ENCODE measurements around the gene SIX4. TPM values are rescaled to one million over a fixed set of nuclear protein-coding genes. Genes with fewer than 3 reads are reported as not detected.

Gene SIX4
- total and polyA plus RNA-seq, 9 of the 15 experiments (the other 6 are each of a cell fraction or from before 2014, with no cell fraction given): 0.77 to 8.6 (median 5.6) TPM

DNA sequence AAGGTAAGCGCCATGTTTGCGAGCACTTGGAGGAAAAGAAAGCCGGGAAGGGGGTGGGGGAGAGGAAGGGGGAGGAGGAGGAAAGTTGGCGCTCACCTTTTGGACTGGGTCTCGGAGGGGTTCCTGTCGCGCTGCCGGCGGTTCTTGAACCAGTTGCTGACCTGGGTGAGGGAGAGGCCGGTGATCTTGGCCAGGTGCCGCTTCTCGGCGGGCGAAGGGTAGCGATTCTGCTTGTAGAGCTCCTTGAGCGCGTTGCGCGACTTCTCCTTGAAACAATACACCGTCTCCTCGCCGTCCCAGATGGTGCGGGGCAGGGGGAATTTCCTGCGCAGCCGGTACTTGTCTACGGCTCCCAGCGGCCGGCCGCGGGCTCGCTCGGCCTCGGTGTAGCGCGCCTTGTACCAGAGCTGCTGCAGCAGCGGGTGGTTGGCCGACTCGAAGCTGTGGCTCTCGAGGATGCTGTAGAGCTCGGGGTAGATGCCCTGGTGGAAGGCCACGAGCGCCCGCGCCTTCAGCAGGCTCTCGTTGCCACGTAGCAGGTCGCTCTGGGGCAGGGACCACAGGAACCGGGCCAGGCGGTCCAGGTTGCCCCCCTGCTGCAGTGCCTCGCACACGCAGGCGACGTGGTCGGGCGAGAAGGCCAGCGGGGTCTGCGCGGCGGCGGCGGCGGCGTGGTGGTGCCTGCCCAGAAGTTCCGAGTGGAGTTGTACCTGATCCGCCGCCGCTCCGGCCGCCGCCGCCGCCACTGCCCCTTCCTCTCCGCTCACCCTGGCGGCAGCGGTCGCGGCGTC lies 840 bp downstream of the SIX4 start (continued):
- TF ChIP-seq, protein P1, sequence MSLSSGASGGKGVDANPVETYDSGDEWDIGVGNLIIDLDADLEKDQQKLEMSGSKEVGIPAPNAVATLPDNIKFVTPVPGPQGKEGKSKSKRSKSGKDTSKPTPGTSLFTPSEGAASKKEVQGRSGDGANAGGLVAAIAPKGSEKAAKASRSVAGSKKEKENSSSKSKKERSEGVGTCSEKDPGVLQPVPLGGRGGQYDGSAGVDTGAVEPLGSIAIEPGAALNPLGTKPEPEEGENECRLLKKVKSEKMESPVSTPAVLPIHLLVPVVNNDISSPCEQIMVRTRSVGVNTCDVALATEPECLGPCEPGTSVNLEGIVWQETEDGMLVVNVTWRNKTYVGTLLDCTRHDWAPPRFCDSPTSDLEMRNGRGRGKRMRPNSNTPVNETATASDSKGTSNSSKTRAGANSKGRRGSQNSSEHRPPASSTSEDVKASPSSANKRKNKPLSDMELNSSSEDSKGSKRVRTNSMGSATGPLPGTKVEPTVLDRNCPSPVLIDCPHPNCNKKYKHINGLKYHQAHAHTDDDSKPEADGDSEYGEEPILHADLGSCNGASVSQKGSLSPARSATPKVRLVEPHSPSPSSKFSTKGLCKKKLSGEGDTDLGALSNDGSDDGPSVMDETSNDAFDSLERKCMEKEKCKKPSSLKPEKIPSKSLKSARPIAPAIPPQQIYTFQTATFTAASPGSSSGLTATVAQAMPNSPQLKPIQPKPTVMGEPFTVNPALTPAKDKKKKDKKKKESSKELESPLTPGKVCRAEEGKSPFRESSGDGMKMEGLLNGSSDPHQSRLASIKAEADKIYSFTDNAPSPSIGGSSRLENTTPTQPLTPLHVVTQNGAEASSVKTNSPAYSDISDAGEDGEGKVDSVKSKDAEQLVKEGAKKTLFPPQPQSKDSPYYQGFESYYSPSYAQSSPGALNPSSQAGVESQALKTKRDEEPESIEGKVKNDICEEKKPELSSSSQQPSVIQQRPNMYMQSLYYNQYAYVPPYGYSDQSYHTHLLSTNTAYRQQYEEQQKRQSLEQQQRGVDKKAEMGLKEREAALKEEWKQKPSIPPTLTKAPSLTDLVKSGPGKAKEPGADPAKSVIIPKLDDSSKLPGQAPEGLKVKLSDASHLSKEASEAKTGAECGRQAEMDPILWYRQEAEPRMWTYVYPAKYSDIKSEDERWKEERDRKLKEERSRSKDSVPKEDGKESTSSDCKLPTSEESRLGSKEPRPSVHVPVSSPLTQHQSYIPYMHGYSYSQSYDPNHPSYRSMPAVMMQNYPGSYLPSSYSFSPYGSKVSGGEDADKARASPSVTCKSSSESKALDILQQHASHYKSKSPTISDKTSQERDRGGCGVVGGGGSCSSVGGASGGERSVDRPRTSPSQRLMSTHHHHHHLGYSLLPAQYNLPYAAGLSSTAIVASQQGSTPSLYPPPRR (CRISPR knock-in tag; IDR thresholded peaks at IDR 0.05; ENCODE audit: borderline replicate concordance): no peak
- TF ChIP-seq XRCC4 (IDR thresholded peaks at IDR 0.05; ENCODE audit: extremely low read depth, insufficient read depth, insufficient read length) (no peak), CTBP1 (IDR thresholded peaks at IDR 0.05; ENCODE audit: borderline replicate concordance) (0 out of 2 replicates have a peak, but pooled peaks have one; percentile 19), KDM1A (IDR thresholded peaks at IDR 0.05) (peak in 1 of 2 experiments; percentile 25; a peak in 1 of 4 replicates), THRAP3 (IDR thresholded peaks at IDR 0.05; ENCODE audit: borderline replicate concordance) (no peak)
- TF ChIP-seq, protein P2, sequence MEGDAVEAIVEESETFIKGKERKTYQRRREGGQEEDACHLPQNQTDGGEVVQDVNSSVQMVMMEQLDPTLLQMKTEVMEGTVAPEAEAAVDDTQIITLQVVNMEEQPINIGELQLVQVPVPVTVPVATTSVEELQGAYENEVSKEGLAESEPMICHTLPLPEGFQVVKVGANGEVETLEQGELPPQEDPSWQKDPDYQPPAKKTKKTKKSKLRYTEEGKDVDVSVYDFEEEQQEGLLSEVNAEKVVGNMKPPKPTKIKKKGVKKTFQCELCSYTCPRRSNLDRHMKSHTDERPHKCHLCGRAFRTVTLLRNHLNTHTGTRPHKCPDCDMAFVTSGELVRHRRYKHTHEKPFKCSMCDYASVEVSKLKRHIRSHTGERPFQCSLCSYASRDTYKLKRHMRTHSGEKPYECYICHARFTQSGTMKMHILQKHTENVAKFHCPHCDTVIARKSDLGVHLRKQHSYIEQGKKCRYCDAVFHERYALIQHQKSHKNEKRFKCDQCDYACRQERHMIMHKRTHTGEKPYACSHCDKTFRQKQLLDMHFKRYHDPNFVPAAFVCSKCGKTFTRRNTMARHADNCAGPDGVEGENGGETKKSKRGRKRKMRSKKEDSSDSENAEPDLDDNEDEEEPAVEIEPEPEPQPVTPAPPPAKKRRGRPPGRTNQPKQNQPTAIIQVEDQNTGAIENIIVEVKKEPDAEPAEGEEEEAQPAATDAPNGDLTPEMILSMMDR (IDR thresholded peaks at IDR 0.05 in 2 of 3, conservative IDR thresholded peaks at IDR 0.05 in 1 of 3; ENCODE audit: insufficient read depth in 2 of 3, low read depth in 1 of 3, low read length in 3 of 3): 0 out of 6 replicates have a peak, but pooled peaks of 1 of the 3 experiments have one; percentile 1

Measured in K562 (cell line).